IPS-NIHi7 (cell line): ENCODE results near the gene DNAL1.
"Not testable (repeated sequence)": the region's sequence is repeated elsewhere in the genome, so short reads cannot be mapped to it uniquely, and the experiment has no call there.

Experiments used
- DNase-seq: peaks from one replicate; pipeline ENCODE4 v3.0.0; 2012; ENCODE audit warnings: mixed read lengths; ENCODE audit errors: extremely low spot score

DNAL1 gene

GRCh38 chr14:73644531-73645247 lies at the start of gene DNAL1:
TSS of gene DNAL1 (plus strand) at chr14:73644986. CDS start at chr14:73645040, 54 bp downstream.
- peak; percentile 99 for DNase-seq

- DNase-seq, result no peak
Observed at GRCh38 chr14:73599499-73599898, 45.3 kb upstream of the DNAL1 start.

GRCh38 chr14:73602994-73603393 lies 41.8 kb upstream of the DNAL1 start:
- DNase-seq, result no peak

- no peak for DNase-seq
Observed at GRCh38 chr14:73606271-73606670, 38.5 kb upstream of the DNAL1 start.

- no peak for DNase-seq
Observed at GRCh38 chr14:73607241-73607640, 37.5 kb upstream of the DNAL1 start.

- DNase-seq, result no peak
Observed at GRCh38 chr14:73610687-73611086, 34.1 kb upstream of the DNAL1 start.

- DNase-seq, result peak; percentile 93
Observed at GRCh38 chr14:73612339-73613045, 32.3 kb upstream of the DNAL1 start, which contains the start of gene ACOT6. TSS of gene ACOT6 (plus strand) at chr14:73612517. CDS start at chr14:73612572, 55 bp downstream.

- DNase-seq, result no peak
Observed at GRCh38 chr14:73613046-73613383, 31.8 kb upstream of the DNAL1 start.

GRCh38 chr14:73613419-73613963 lies 31.3 kb upstream of the DNAL1 start:
- DNase-seq, result no peak

GRCh38 chr14:73616831-73617230 lies 28.0 kb upstream of the DNAL1 start:
- no peak for DNase-seq

- no peak for DNase-seq
Observed at GRCh38 chr14:73619524-73619923, 25.3 kb upstream of the DNAL1 start.

- no peak for DNase-seq
Observed at GRCh38 chr14:73620268-73620667, 24.5 kb upstream of the DNAL1 start.

- no peak for DNase-seq
Observed at GRCh38 chr14:73623504-73624054, 21.2 kb upstream of the DNAL1 start.

GRCh38 chr14:73625706-73626105 lies 19.1 kb upstream of the DNAL1 start:
- no peak for DNase-seq

GRCh38 chr14:73627151-73627558 lies 17.6 kb upstream of the DNAL1 start:
- no peak for DNase-seq

- no peak for DNase-seq
Observed at GRCh38 chr14:73630009-73630780, 14.6 kb upstream of the DNAL1 start.

GRCh38 chr14:73633116-73634010 lies 11.4 kb upstream of the DNAL1 start:
- peak; percentile 66 for DNase-seq

GRCh38 chr14:73634011-73634833 lies 10.6 kb upstream of the DNAL1 start:
- DNase-seq, result peak; percentile 86

- not testable (repeated sequence) for DNase-seq
Observed at GRCh38 chr14:73636355-73636754, 8.4 kb upstream of the DNAL1 start.

GRCh38 chr14:73637830-73638229 lies 7.0 kb upstream of the DNAL1 start:
- no peak for DNase-seq
